HCT116 (cell line): ENCODE results near the gene ATG16L1. TPM values are rescaled to one million over a fixed set of nuclear protein-coding genes. Genes with fewer than 3 reads are reported as not detected.

ENCODE experiments used
- ATAC-seq: fragments of 200-7000 bp; cut with Tn5 transposase; 2 replicates; pipeline ENCODE4 v1.9.1; 2020; ENCODE audit warnings: mild to moderate bottlenecking, moderate library complexity
- BruUV-seq: library from RNA; stranded (reverse); fragments of 400-500 nt; replicated peaks from 2 replicates; lab custom pipeline; 2021; lab: Mats Ljungman, UMichigan
- CTCF ChIA-PET: fragments of 300-600 bp; sonication (Branson Sonifier 250); formaldehyde crosslinking; loops from one replicate; lab custom pipeline; 2021; ENCODE audit warnings: antibody characterized with exemption; lab: Charles Lee
- POLR2A ChIA-PET: fragments of 300-600, 350-600 bp; sonication (Branson Sonifier 250); formaldehyde crosslinking; loops from one replicate; lab custom pipeline; 2021; ENCODE audit warnings: antibody characterized with exemption; lab: Charles Lee
- RAD21 ChIA-PET, 2 experiments: fragments of 300-600 bp; sonication (Branson Sonifier 250); formaldehyde crosslinking; loops; one replicate each; lab custom pipeline; 2023; ENCODE audit warnings: low total read pairs in 2 of 2; ENCODE audit not compliant: uncharacterized antibody in 2 of 2, unreplicated experiment in 2 of 2, low non-redundant PET in 1 of 2; lab: Charles Lee
- DNase-seq: peaks from one replicate; pipeline ENCODE4 v3.0.0-alpha.2; 2010; ENCODE audit warnings: low read depth, low spot score
- H2AFZ ChIP-seq: fragments of 200-600 bp; shearing (Covaris generic), sonication (generic); 2 replicates; pipeline ENCODE4 v1.6.1; 2017; ENCODE audit warnings: low read depth, mixed run types, mixed read lengths, antibody characterized with exemption, low read length; ENCODE audit not compliant: poor library complexity, severe bottlenecking
- H3K27ac ChIP-seq: 2 replicates; pipeline ENCODE4 v1.5.1; 2012; ENCODE audit warnings: low read depth, low read length
- H3K27me3 ChIP-seq: fragments of 200-600 bp; sonication (generic); 2 replicates; pipeline ENCODE4 v1.6.1; 2016; ENCODE audit warnings: mixed run types, low read length, mixed read lengths; ENCODE audit not compliant: insufficient read depth
- H3K36me3 ChIP-seq, 2 experiments: fragments of 200-500 bp in 1 of 2; fragments of 200-600 bp in 1 of 2; sonication (Bioruptor generic) in 1 of 2; sonication (generic) in 1 of 2; 2 replicates each; pipeline versions ENCODE4 v1.5.1 to v1.6.1; 2014 to 2016; ENCODE audit warnings: low read length in 2 of 2, inconsistent platforms in 1 of 2, mixed read lengths in 1 of 2, mixed run types in 1 of 2; ENCODE audit not compliant: insufficient read depth in 2 of 2, control insufficient read depth in 1 of 2
- H3K4me1 ChIP-seq, 2 experiments: fragments of 200-600 bp in 1 of 2; sonication (generic) in 1 of 2; 2 replicates each; pipeline versions ENCODE4 v1.5.1 to v1.6.1; 2012 to 2017; ENCODE audit warnings: low read length in 2 of 2, inconsistent platforms in 1 of 2, mild to moderate bottlenecking in 1 of 2, mixed read lengths in 1 of 2, mixed run types in 1 of 2, moderate library complexity in 1 of 2; ENCODE audit not compliant: insufficient read depth in 2 of 2, control insufficient read depth in 1 of 2
- H3K4me2 ChIP-seq: fragments of 200-600 bp; sonication (generic); 2 replicates; pipeline ENCODE4 v1.6.1; 2017; ENCODE audit warnings: mixed run types, low read length, mixed read lengths
- H3K4me3 ChIP-seq, 2 experiments: fragments of 200-600 bp in 1 of 2; sonication (generic) in 1 of 2; replicated peaks in 1 of 2; 2 replicates each; pipeline ENCODE4 v1.5.1; 2011 to 2016; ENCODE audit warnings: low read length in 2 of 2, control low read depth in 1 of 2, low read depth in 1 of 2, mild to moderate bottlenecking in 1 of 2, mixed read lengths in 1 of 2, mixed run types in 1 of 2
- H3K79me2 ChIP-seq: fragments of 200-600 bp; sonication (generic); 2 replicates; pipeline ENCODE4 v1.6.1; 2017; ENCODE audit warnings: mild to moderate bottlenecking, mixed run types, low read length, moderate library complexity, mixed read lengths; ENCODE audit not compliant: insufficient read depth
- H3K9ac ChIP-seq: fragments of 200-600 bp; sonication (generic); 2 replicates; pipeline ENCODE4 v1.6.1; 2016; ENCODE audit warnings: low read length, mixed read lengths
- H3K9me2 ChIP-seq: fragments of 200-600 bp; sonication (generic), shearing (Covaris generic); 2 replicates; pipeline ENCODE4 v1.6.1; 2017; ENCODE audit warnings: mixed run types, mild to moderate bottlenecking, moderate library complexity; ENCODE audit not compliant: insufficient read depth
- H3K9me3 ChIP-seq, 2 experiments: fragments of 200-500 bp in 1 of 2; fragments of 200-600 bp in 1 of 2; sonication (Bioruptor generic) in 1 of 2; sonication (generic) in 1 of 2; 2 replicates each; pipeline ENCODE4 v1.6.1; 2014 to 2017; ENCODE audit warnings: low read length in 2 of 2, mixed read lengths in 2 of 2, inconsistent platforms in 1 of 2, low read depth in 1 of 2, mild to moderate bottlenecking in 1 of 2, mixed run types in 1 of 2, moderate library complexity in 1 of 2; ENCODE audit not compliant: control insufficient read depth in 1 of 2, insufficient read depth in 1 of 2
- H4K20me1 ChIP-seq: fragments of 200-600 bp; sonication (generic), shearing (Covaris generic); 2 replicates; pipeline ENCODE4 v1.6.1; 2017; ENCODE audit warnings: mixed run types, mild to moderate bottlenecking, moderate library complexity; ENCODE audit not compliant: insufficient read depth
- CBX3 ChIP-seq: IDR thresholded peaks from 2 replicates; pipeline ENCODE4 v1.6.1; 2012; ENCODE audit warnings: low read depth
- CEBPB ChIP-seq: IDR thresholded peaks from 2 replicates; pipeline ENCODE4 v1.6.1; 2012; ENCODE audit warnings: low read depth
- ELF1 ChIP-seq: IDR thresholded peaks from 2 replicates; pipeline ENCODE4 v1.6.1; 2012; ENCODE audit warnings: low read depth, borderline replicate concordance
- EZH2 ChIP-seq: fragments of 200-600 bp; sonication (generic); IDR thresholded peaks from 2 replicates; pipeline ENCODE4 v1.6.1; 2017; ENCODE audit warnings: antibody characterized with exemption, mixed run types
- JUND ChIP-seq: IDR thresholded peaks from 2 replicates; pipeline ENCODE4 v1.6.1; 2012
- MAX ChIP-seq: IDR thresholded peaks from 2 replicates; pipeline ENCODE4 v1.6.1; 2012
- POLR2A ChIP-seq: IDR thresholded peaks from 2 replicates; pipeline ENCODE4 v1.7.0; 2011; ENCODE audit warnings: borderline replicate concordance; ENCODE audit not compliant: insufficient read depth, insufficient read length; ENCODE audit errors: extremely low read depth
- POLR2AphosphoS5 ChIP-seq: IDR thresholded peaks from 2 replicates; pipeline ENCODE4 v1.6.1; 2011; ENCODE audit warnings: mild to moderate bottlenecking, low read depth, low read length, moderate library complexity
- RAD21 ChIP-seq: IDR thresholded peaks from 2 replicates; pipeline ENCODE4 v1.6.1; 2012; ENCODE audit warnings: low read depth, mild to moderate bottlenecking
- SIN3A ChIP-seq: IDR thresholded peaks from 2 replicates; pipeline ENCODE4 v1.6.1; 2012; ENCODE audit warnings: low read depth
- SP1 ChIP-seq: IDR thresholded peaks from 2 replicates; pipeline ENCODE4 v1.6.1; 2012; ENCODE audit warnings: low read depth
- SRF ChIP-seq: IDR thresholded peaks from 2 replicates; pipeline ENCODE4 v1.6.1; 2012; ENCODE audit warnings: low read depth
- TCF7L2 ChIP-seq: IDR thresholded peaks from 2 replicates; pipeline ENCODE4 v1.7.0; 2011; ENCODE audit warnings: borderline replicate concordance, inconsistent platforms; ENCODE audit not compliant: insufficient read depth, insufficient read length; ENCODE audit errors: extremely low read depth
- ZBTB33 ChIP-seq: IDR thresholded peaks from 2 replicates; pipeline ENCODE4 v1.6.1; 2011; ENCODE audit warnings: mild to moderate bottlenecking, low read length, moderate library complexity; ENCODE audit not compliant: insufficient replicate concordance; ENCODE audit errors: extremely low read depth
- ZFX ChIP-seq: fragments of 450-650 bp; IDR thresholded peaks from 2 replicates; pipeline ENCODE4 v1.6.1; 2017
- ZNF274 ChIP-seq: fragments of 200-500 bp; sonication (Bioruptor generic); IDR thresholded peaks from 2 replicates; pipeline ENCODE4 v1.6.1; 2014; ENCODE audit warnings: mild to moderate bottlenecking, low read depth, low read length, inconsistent platforms
- intact Hi-C: fragments of 100-400 bp; cut with micrococcal nuclease; formaldehyde crosslinking; loops from 2 replicates; pipeline ENCODE4 v1.10.0; 2022
- total RNA-seq: library from RNA; stranded (reverse); gene quantifications from one replicate; pipeline ENCODE4 v1.2.1, GENCODE V29; 2021; ENCODE audit not compliant: unreplicated experiment
- TF ChIP-seq, protein P1 (sequence below), 3 experiments: fragments of 200-600 bp in 1 of 3; sonication (generic) in 1 of 3; IDR thresholded peaks in 2 of 3; conservative IDR thresholded peaks in 1 of 3; 2 replicates each; pipeline ENCODE4 v1.5.1; 2012 to 2017; ENCODE audit warnings: low read depth in 2 of 3, low read length in 2 of 3, antibody characterized with exemption in 1 of 3, borderline replicate concordance in 1 of 3, control low read depth in 1 of 3, mild to moderate bottlenecking in 1 of 3, mixed read lengths in 1 of 3, mixed run types in 1 of 3, moderate library complexity in 1 of 3; ENCODE audit not compliant: insufficient read depth in 1 of 3
- TF ChIP-seq, protein P2 (sequence below): IDR thresholded peaks from 2 replicates; pipeline ENCODE4 v1.6.1; 2012; ENCODE audit warnings: low read depth
- TF ChIP-seq, protein P3 (sequence below): IDR thresholded peaks from 2 replicates; pipeline ENCODE4 v1.6.1; 2012

ATG16L1 gene
- total RNA-seq, 1 experiment from 2014 or later = 43.4 TPM

DNA sequence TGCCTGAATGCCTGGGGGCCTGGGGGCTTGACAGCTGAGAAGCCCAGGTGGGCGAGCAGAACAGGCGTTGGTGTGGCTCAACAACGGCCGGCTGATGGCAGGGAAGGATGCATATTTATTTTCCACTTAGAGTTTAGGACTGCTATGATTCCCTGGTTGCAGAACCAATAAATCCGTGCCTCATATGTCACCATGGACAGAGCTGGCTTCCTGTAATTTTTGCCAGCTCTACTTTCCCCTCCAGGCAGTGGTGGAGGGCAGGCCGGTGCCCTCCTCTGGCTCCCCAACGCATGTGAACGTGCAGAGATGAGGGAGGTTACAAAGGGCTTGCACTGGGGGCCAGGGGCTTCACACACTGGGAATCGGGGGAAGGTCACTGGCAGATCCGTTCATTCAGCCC, 74.3 kb downstream of the ATG16L1 start:
- Histone ChIP-seq H3K9me2 (no peaks in the 10 kb centered on the region), H3K27ac (no peak overlapping the region), H4K20me1 (no peaks in the 10 kb centered on the region), H3K4me3 (no peak overlapping the region), H3K9ac (no peak overlapping the region), H2AFZ (no peak overlapping the region), H3K27me3 (no peaks in the 10 kb centered on the region), H3K4me2 (no peak overlapping the region), H3K79me2 (no peaks in the 10 kb centered on the region), H3K9me3 (no peaks in the 10 kb centered on the region), H3K4me1 (peaks cover 0 to 12% of the 10 kb centered on the region in 2 experiments; a peak in 1 of 4 replicates), H3K36me3 (no peaks in the 10 kb centered on the region)
- ChIA-PET RAD21 (no interaction called here), CTCF (interaction anchor here (1.4 kb wide), 1 partner anchor 118 kb away, joined by 3 read pairs; no protein-coding TSS in a partner anchor), POLR2A (no interaction called here)
- ATAC-seq (no peak), DNase-seq (no peak)
- intact Hi-C loops = no loop called here
- BruUV-seq = no TSS peak
- TF ChIP-seq POLR2AphosphoS5 (no peak), TCF7L2 (no peak), POLR2A (no peak), RAD21 (no peak), SIN3A (no peak), SP1 (no peak), EZH2 (no peak), CEBPB (no peak), ZFX (no peak), ZNF274 (no peak), JUND (no peak), ELF1 (no peak), SRF (no peak), CBX3 (no peak), MAX (no peak), ZBTB33 (no peak)
- TF ChIP-seq, protein P1, sequence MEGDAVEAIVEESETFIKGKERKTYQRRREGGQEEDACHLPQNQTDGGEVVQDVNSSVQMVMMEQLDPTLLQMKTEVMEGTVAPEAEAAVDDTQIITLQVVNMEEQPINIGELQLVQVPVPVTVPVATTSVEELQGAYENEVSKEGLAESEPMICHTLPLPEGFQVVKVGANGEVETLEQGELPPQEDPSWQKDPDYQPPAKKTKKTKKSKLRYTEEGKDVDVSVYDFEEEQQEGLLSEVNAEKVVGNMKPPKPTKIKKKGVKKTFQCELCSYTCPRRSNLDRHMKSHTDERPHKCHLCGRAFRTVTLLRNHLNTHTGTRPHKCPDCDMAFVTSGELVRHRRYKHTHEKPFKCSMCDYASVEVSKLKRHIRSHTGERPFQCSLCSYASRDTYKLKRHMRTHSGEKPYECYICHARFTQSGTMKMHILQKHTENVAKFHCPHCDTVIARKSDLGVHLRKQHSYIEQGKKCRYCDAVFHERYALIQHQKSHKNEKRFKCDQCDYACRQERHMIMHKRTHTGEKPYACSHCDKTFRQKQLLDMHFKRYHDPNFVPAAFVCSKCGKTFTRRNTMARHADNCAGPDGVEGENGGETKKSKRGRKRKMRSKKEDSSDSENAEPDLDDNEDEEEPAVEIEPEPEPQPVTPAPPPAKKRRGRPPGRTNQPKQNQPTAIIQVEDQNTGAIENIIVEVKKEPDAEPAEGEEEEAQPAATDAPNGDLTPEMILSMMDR (IDR thresholded peaks at IDR 0.05 in 2 of 3, conservative IDR thresholded peaks at IDR 0.05 in 1 of 3; ENCODE audit: borderline replicate concordance in 1 of 3, insufficient read depth in 1 of 3, low read depth in 2 of 3, low read length in 2 of 3) = no peak
- TF ChIP-seq, protein P2, sequence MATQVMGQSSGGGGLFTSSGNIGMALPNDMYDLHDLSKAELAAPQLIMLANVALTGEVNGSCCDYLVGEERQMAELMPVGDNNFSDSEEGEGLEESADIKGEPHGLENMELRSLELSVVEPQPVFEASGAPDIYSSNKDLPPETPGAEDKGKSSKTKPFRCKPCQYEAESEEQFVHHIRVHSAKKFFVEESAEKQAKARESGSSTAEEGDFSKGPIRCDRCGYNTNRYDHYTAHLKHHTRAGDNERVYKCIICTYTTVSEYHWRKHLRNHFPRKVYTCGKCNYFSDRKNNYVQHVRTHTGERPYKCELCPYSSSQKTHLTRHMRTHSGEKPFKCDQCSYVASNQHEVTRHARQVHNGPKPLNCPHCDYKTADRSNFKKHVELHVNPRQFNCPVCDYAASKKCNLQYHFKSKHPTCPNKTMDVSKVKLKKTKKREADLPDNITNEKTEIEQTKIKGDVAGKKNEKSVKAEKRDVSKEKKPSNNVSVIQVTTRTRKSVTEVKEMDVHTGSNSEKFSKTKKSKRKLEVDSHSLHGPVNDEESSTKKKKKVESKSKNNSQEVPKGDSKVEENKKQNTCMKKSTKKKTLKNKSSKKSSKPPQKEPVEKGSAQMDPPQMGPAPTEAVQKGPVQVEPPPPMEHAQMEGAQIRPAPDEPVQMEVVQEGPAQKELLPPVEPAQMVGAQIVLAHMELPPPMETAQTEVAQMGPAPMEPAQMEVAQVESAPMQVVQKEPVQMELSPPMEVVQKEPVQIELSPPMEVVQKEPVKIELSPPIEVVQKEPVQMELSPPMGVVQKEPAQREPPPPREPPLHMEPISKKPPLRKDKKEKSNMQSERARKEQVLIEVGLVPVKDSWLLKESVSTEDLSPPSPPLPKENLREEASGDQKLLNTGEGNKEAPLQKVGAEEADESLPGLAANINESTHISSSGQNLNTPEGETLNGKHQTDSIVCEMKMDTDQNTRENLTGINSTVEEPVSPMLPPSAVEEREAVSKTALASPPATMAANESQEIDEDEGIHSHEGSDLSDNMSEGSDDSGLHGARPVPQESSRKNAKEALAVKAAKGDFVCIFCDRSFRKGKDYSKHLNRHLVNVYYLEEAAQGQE = no peak
- TF ChIP-seq, protein P3, sequence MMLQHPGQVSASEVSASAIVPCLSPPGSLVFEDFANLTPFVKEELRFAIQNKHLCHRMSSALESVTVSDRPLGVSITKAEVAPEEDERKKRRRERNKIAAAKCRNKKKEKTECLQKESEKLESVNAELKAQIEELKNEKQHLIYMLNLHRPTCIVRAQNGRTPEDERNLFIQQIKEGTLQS = no peak
